ENCODE measurements around the gene KRT9. TPM values are rescaled to one million over a fixed set of nuclear protein-coding genes. Genes with fewer than 3 reads are reported as not detected.
"Not testable (repeated sequence)": the region's sequence is repeated elsewhere in the genome, so short reads cannot be mapped to it uniquely, and the experiment has no call there.

Gene KRT9
- total RNA-seq, 1 experiment from 2014 or later = not detected

- H3K4me3 ChIP-seq (ENCODE audit: insufficient read depth, low read depth, low read length) = no peak overlapping the region
- no peaks in the 10 kb centered on the region for H3K36me3 ChIP-seq (replicated peaks; ENCODE audit: control insufficient read depth, insufficient read depth, low read length)
- H3K27me3 ChIP-seq (ENCODE audit: control insufficient read depth, insufficient read depth, low read length) = no peaks in the 10 kb centered on the region
- DNase-seq = peak; percentile 40
Observed at GRCh38 chr17:41613277-41614082, 41.6 kb upstream of the KRT9 start.

- not testable (repeated sequence) for H3K4me3 ChIP-seq (ENCODE audit: insufficient read depth, low read depth, low read length); H3K27me3 ChIP-seq (ENCODE audit: control insufficient read depth, insufficient read depth, low read length); DNase-seq; H3K36me3 ChIP-seq (replicated peaks; ENCODE audit: control insufficient read depth, insufficient read depth, low read length)
Observed at GRCh38 chr17:41612376-41613160, 40.7 kb upstream of the KRT9 start, which contains the start of gene KRT16. Gene KRT16, minus strand, starts transcription at chr17:41612767. Its CDS starts 79 bp downstream, at chr17:41612688.

GRCh38 chr17:41610965-41611640, 39.2 kb upstream of the KRT9 start:
- Histone ChIP-seq H3K4me3 (ENCODE audit: insufficient read depth, low read depth, low read length) (no peak overlapping the region), H3K36me3 (replicated peaks; ENCODE audit: control insufficient read depth, insufficient read depth, low read length) (no peaks in the 10 kb centered on the region), H3K27me3 (ENCODE audit: control insufficient read depth, insufficient read depth, low read length) (no peaks in the 10 kb centered on the region)
- no peak for DNase-seq

- H3K4me3 ChIP-seq (ENCODE audit: insufficient read depth, low read depth, low read length); H3K36me3 ChIP-seq (replicated peaks; ENCODE audit: control insufficient read depth, insufficient read depth, low read length); H3K27me3 ChIP-seq (ENCODE audit: control insufficient read depth, insufficient read depth, low read length): not testable (repeated sequence)
- peak; percentile 60 for DNase-seq
Observed at GRCh38 chr17:41610061-41610517, 38.2 kb upstream of the KRT9 start.

- DNase-seq; H3K4me3 ChIP-seq (ENCODE audit: insufficient read depth, low read depth, low read length); H3K27me3 ChIP-seq (ENCODE audit: control insufficient read depth, insufficient read depth, low read length); H3K36me3 ChIP-seq (replicated peaks; ENCODE audit: control insufficient read depth, insufficient read depth, low read length): not testable (repeated sequence)
Observed at GRCh38 chr17:41606930-41607329, 35.1 kb upstream of the KRT9 start.

- Histone ChIP-seq H3K27me3 (ENCODE audit: control insufficient read depth, insufficient read depth, low read length) (no peaks in the 10 kb centered on the region), H3K4me3 (ENCODE audit: insufficient read depth, low read depth, low read length) (no peak overlapping the region), H3K36me3 (replicated peaks; ENCODE audit: control insufficient read depth, insufficient read depth, low read length) (no peaks in the 10 kb centered on the region)
- no peak for DNase-seq
Observed at GRCh38 chr17:41602524-41602923, 30.7 kb upstream of the KRT9 start.

GRCh38 chr17:41600318-41600717, 28.5 kb upstream of the KRT9 start:
- Histone ChIP-seq H3K36me3 (replicated peaks; ENCODE audit: control insufficient read depth, insufficient read depth, low read length) (no peaks in the 10 kb centered on the region), H3K27me3 (ENCODE audit: control insufficient read depth, insufficient read depth, low read length) (no peaks in the 10 kb centered on the region), H3K4me3 (ENCODE audit: insufficient read depth, low read depth, low read length) (no peak overlapping the region)
- DNase-seq = no peak

GRCh38 chr17:41599680-41600079, 27.8 kb upstream of the KRT9 start:
- DNase-seq = no peak
- Histone ChIP-seq H3K36me3 (replicated peaks; ENCODE audit: control insufficient read depth, insufficient read depth, low read length) (no peaks in the 10 kb centered on the region), H3K4me3 (ENCODE audit: insufficient read depth, low read depth, low read length) (no peak overlapping the region), H3K27me3 (ENCODE audit: control insufficient read depth, insufficient read depth, low read length) (peaks cover 1% of the 10 kb centered on the region; the same call in 1 of the 2 replicates)

GRCh38 chr17:41595585-41595984, 23.7 kb upstream of the KRT9 start:
- no peak overlapping the region for H3K4me3 ChIP-seq (ENCODE audit: insufficient read depth, low read depth, low read length)
- DNase-seq = no peak
- peaks cover 1% of the 10 kb centered on the region; the same call in 1 of the 2 replicates for H3K27me3 ChIP-seq (ENCODE audit: control insufficient read depth, insufficient read depth, low read length)
- no peaks in the 10 kb centered on the region for H3K36me3 ChIP-seq (replicated peaks; ENCODE audit: control insufficient read depth, insufficient read depth, low read length)

- no peaks in the 10 kb centered on the region for H3K36me3 ChIP-seq (replicated peaks; ENCODE audit: control insufficient read depth, insufficient read depth, low read length)
- no peak overlapping the region for H3K4me3 ChIP-seq (ENCODE audit: insufficient read depth, low read depth, low read length)
- no peak for DNase-seq
- peaks cover 1% of the 10 kb centered on the region; the same call in 1 of the 2 replicates for H3K27me3 ChIP-seq (ENCODE audit: control insufficient read depth, insufficient read depth, low read length)
Observed at GRCh38 chr17:41594363-41594915, 22.6 kb upstream of the KRT9 start.

GRCh38 chr17:41593306-41593981, 21.6 kb upstream of the KRT9 start:
- no peak overlapping the region for H3K4me3 ChIP-seq (ENCODE audit: insufficient read depth, low read depth, low read length)
- no peak for DNase-seq
- peaks cover 1% of the 10 kb centered on the region; the same call in 1 of the 2 replicates for H3K27me3 ChIP-seq (ENCODE audit: control insufficient read depth, insufficient read depth, low read length)
- no peaks in the 10 kb centered on the region for H3K36me3 ChIP-seq (replicated peaks; ENCODE audit: control insufficient read depth, insufficient read depth, low read length)

- no peak for DNase-seq
- peaks cover 1% of the 10 kb centered on the region; the same call in 1 of the 2 replicates for H3K27me3 ChIP-seq (ENCODE audit: control insufficient read depth, insufficient read depth, low read length)
Observed at GRCh38 chr17:41592601-41593305, 20.9 kb upstream of the KRT9 start.

GRCh38 chr17:41589301-41589700, 17.4 kb upstream of the KRT9 start:
- peak; percentile 50 for DNase-seq

More at GRCh38 chr17:41592601-41593305, 20.9 kb upstream of the KRT9 start:
- H3K4me3 ChIP-seq (ENCODE audit: insufficient read depth, low read depth, low read length) = no peak overlapping the region
- no peaks in the 10 kb centered on the region for H3K36me3 ChIP-seq (replicated peaks; ENCODE audit: control insufficient read depth, insufficient read depth, low read length)

More at GRCh38 chr17:41589301-41589700, 17.4 kb upstream of the KRT9 start:
- Histone ChIP-seq H3K36me3 (replicated peaks; ENCODE audit: control insufficient read depth, insufficient read depth, low read length) (no peaks in the 10 kb centered on the region), H3K4me3 (ENCODE audit: insufficient read depth, low read depth, low read length) (no peak overlapping the region), H3K27me3 (ENCODE audit: control insufficient read depth, insufficient read depth, low read length) (no peaks in the 10 kb centered on the region; the same call in 1 of the 2 replicates)
